NCI-H2107 (cell line): ENCODE measurements around the gene MED15.

Experiments used
- DNase-seq: peaks from one replicate; lab custom pipeline; 2025; lab: John Stamatoyannopoulos, UW

The MED15 gene

DNA sequence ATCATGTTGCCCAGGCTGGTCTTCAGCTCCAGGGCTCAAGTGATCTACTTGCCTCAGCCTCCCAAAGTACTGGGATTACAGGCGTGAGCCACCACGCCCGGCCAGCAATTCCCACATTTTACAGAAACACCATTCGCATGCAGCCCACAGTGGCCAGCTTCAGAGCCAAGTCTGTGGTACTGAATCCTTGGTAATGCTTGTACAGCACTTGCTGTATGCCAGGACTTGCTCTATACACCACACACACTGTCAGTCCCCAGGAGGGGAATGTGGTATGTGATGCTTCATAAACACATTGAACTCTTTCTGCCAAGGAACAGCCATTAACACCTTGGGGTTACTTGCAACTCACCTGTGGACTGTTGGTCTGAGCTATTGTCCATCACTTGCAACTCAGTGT is 119.4 kb downstream of the MED15 start:
- no peak for DNase-seq

DNA sequence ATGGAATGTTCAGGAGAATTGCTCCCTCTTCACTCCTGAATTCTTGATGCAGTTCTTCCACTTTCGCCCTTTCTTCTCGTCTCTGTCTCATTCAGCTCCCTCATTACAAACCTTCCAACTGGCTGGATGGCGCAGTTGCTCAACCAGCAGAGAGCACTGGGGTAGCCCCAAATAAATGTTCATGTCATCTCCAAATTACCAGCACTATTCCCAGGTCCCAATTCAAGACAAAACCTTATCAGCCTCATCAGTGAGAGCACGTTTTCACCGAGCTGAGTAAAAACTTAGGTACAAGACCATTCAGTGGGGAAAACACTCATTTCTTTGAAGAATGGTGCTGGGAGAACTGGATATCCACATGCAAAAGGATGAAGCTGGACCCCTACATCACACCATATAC is 120.0 kb downstream of the MED15 start:
- DNase-seq: no peak

- DNase-seq: no peak
Measured at GRCh38 chr22:20628081-20628939, 120.9 kb downstream of the MED15 start.

- no peak for DNase-seq
Measured at GRCh38 chr22:20629401-20629800, 122.0 kb downstream of the MED15 start.

- DNase-seq: no peak
Measured at GRCh38 chr22:20630873-20631617, 123.6 kb downstream of the MED15 start.

- no peak for DNase-seq
Measured at GRCh38 chr22:20632082-20632481, 124.7 kb downstream of the MED15 start.

GRCh38 chr22:20632518-20632917 is 125.1 kb downstream of the MED15 start:
- no peak for DNase-seq

DNA sequence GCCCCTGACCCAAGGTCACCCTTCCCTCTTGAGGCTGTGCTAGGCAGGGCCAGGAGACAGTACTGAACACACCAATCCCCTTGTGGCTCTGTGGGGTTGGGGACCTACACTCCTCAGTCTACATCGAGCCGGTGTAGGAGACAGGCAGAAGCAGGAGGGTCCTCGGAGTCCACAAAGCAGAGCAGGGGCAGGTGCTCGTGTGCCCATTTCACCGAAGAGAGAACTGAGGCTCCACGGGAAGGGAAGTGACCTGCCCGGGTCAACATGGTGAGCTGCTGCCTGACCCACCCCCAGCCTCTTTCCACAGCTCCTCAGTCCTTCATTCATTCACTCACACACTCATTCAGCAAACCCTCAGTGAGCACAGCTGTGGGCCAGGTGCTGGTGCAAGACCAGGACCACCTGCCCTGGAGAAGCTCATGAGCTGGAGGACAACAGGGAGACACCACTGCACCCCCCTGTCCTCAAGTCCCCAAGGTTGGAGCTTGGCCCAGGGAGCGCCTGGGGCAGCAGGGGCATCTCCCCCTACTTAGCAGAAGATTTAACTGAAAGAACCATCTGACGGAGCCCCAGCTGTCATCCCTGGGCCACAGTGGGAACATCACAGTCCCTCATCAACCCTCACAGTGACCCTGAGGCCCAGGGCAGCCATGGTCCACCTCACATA is 127.3 kb downstream of the MED15 start:
- DNase-seq: no peak

DNA sequence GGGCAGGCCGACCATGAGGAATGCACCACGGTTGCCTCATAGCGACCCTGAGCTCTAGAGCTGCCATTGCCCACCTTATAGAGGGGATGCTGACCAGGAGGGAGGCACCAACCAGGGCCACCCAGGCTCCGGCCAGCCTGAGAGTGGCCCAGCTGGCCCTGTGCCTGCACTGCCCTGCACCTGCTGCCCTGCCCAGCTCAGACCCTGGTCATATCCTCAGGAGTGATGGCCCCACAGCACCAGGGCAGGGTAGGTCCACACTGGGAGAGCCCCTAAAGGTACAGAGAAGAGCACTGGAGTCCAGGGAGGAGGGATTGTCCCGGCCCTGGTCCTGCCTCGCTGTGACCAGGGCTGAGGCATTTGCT is 127.8 kb downstream of the MED15 start:
- DNase-seq: no peak

- DNase-seq: no peak
Measured at GRCh38 chr22:20636075-20636812, 128.8 kb downstream of the MED15 start.

DNA sequence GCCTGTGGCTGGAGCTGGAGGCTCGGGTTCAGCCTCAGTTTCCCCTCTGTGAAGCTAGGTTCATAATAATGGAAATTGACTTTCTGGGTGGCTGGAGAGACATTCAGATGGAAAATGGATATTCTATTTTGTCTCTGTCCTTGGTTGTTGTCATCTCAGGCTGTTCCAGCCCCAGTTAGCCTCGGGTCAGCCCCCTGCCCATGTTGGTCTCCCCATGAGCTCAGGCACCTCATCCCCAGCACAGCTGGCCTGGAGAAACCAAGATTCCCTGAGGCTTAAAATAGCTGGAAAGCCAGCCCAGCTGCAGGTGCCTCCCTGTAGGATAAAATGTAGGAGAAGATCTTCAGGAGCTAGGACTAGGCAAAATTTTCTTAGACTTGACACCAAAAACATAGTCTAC is 129.5 kb downstream of the MED15 start:
- no peak for DNase-seq
